GM21825 (cell line): ENCODE results near the gene RBFOX1.

ENCODE experiments used
- ATAC-seq: cut with Tn5 transposase; IDR thresholded peaks from one replicate; pipeline ENCODE4 v1.9.1; 2021; ENCODE audit warnings: mild to moderate bottlenecking, moderate library complexity; ENCODE audit not compliant: unreplicated experiment

Gene RBFOX1

DNA sequence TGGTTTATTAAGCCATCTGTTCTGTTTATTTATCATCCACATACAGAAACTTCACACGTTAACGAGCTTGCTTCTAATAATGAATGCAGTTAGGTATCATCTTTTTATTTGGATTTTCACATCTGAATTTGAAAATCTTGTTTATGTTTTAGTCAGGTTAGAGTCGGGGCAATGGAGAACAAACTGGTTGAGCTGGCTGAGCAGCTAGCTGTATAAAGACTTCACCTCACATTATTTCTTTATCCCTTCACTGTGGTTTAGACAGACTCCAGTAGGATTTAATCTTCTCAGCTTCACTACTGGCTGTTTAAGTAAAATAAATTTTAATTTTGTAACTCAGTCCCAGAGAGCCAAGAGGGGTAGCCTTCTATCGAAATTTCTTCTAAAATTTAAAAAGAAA is 415.9 kb downstream of the RBFOX1 start:
- no peak for ATAC-seq

DNA sequence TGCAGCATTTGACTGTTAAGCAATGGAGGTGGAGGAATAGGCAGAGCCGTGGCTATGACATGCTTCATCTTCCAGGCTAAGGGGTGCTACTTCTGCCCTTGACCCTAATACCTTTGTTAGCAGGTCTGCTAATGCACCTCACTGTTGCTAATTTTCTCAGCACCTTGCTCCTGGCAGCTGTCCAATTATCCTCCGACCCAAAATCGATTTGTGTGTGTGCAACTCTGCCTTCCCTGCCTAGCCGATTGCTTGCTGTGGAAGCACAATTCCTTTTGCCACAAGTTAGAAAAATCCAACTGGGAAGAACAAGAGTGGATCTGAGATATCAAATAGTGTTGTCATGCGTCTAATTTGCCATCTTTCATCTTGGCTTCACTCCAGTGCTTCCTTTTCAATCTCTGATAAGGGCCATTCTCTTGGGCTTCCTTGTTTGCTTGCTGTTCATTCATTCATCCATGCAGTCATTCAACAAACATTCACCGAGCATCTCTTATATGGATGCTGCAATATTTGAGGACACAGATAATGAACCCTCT is 422.8 kb downstream of the RBFOX1 start:
- no peak for ATAC-seq
